ENCODE results near the gene CD164. TPM values are rescaled to one million over a fixed set of nuclear protein-coding genes. Genes with fewer than 3 reads are reported as not detected.

The CD164 gene
- total and polyA plus RNA-seq, 2 donors (not counting 3 experiments of a cell fraction or from before 2014, with no cell fraction given) = 116 to 172 TPM

GRCh38 chr6:109328629-109329028, 53.6 kb downstream of the CD164 start:
- FAIRE-seq = no peak
- no peaks in the 10 kb centered on the region for H3K9me1 ChIP-seq (replicated peaks; ENCODE audit: control insufficient read depth, extremely low read depth, insufficient read depth, low read length)
- H3K36me3 ChIP-seq (ENCODE audit: control insufficient read depth in 2 of 2, extremely low read depth in 1 of 2, insufficient read depth in 2 of 2, low read length in 2 of 2) = no peaks in the 10 kb centered on the region
- H3K27ac ChIP-seq (ENCODE audit: insufficient read depth, low read depth, low read length) = no peak overlapping the region
- H3K79me2 ChIP-seq (ENCODE audit: control insufficient read depth, insufficient read depth, low read length) = no peaks in the 10 kb centered on the region
- no peak overlapping the region for H2AFZ ChIP-seq (ENCODE audit: low read depth, low read length)
- H3K27me3 ChIP-seq (ENCODE audit: control insufficient read depth in 2 of 2, insufficient read depth in 2 of 2, low read length in 2 of 2) = peaks cover 4 to 5% of the 10 kb centered on the region in 2 experiments
- dilution Hi-C loops (cut with MboI; ENCODE audit: extremely low pct_ligation_motif_present, low sequenced_read_pairs) (no loop called here), intact Hi-C loops (cut with micrococcal nuclease) (no loop called here)
- no peak for DNase-seq (ENCODE audit: low read depth, low spot score)
- H3K4me3 ChIP-seq (replicated peaks in 1 of 3; ENCODE audit: insufficient read depth in 1 of 3, low read depth in 1 of 3, low read length in 3 of 3) = no peak overlapping the region
- no peak overlapping the region for H3K9ac ChIP-seq (replicated peaks; ENCODE audit: extremely low read depth, insufficient read depth, low read length)
- no peaks in the 10 kb centered on the region for H3K9me3 ChIP-seq (replicated peaks; ENCODE audit: control insufficient read depth, insufficient read depth, low read length)
- BruUV-seq (replicated peaks) = no TSS peak
- TF ChIP-seq EZH2 (IDR thresholded peaks at IDR 0.05; ENCODE audit: borderline replicate concordance, low read depth, low read length, severe bottlenecking) = no peak
- TF ChIP-seq, protein P1, sequence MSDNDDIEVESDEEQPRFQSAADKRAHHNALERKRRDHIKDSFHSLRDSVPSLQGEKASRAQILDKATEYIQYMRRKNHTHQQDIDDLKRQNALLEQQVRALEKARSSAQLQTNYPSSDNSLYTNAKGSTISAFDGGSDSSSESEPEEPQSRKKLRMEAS (IDR thresholded peaks at IDR 0.05; ENCODE audit: insufficient read depth, insufficient read length) = no peak
- no peak for TF ChIP-seq MYC (IDR thresholded peaks at IDR 0.05; ENCODE audit: low read depth, low read length)
- TF ChIP-seq GATA2 (IDR thresholded peaks at IDR 0.05; ENCODE audit: insufficient read depth, insufficient read length, low read depth, low read length) = no peak
- no peak for TF ChIP-seq CTCF (IDR thresholded peaks at IDR 0.05; ENCODE audit: extremely low read depth in 1 of 2, insufficient read depth in 1 of 2, low read depth in 1 of 2, low read length in 2 of 2)
- no peak for TF ChIP-seq POLR2AphosphoS5 (IDR thresholded peaks at IDR 0.05; ENCODE audit: insufficient read depth, low read depth, low read length)
- no peak for TF ChIP-seq FOS (IDR thresholded peaks at IDR 0.05; ENCODE audit: borderline replicate concordance, insufficient read depth, low read length)
- TF ChIP-seq JUN (IDR thresholded peaks at IDR 0.05; ENCODE audit: borderline replicate concordance, insufficient read depth, insufficient read length, low read depth) = no peak
- no peak for TF ChIP-seq POLR2A (IDR thresholded peaks at IDR 0.05; ENCODE audit: low read depth, low read length)
- H3K4me1 ChIP-seq (ENCODE audit: control insufficient read depth, extremely low read depth, insufficient read depth, low read length) = no peaks in the 10 kb centered on the region
- no peak overlapping the region for H3K4me2 ChIP-seq (ENCODE audit: insufficient read depth, low read length)
- H4K20me1 ChIP-seq (replicated peaks; ENCODE audit: control insufficient read depth, extremely low read depth, insufficient read depth, low read length) = no peaks in the 10 kb centered on the region
- ChIA-PET POLR2A (no interaction called here), CTCF (no interaction called here)

All from endothelial cell of umbilical vein (primary cell).